Upper lobe of left lung (tissue), 6 donors: ENCODE data around the gene WRNIP1. TPM values are rescaled to one million over a fixed set of nuclear protein-coding genes. Genes with fewer than 3 reads are reported as not detected.

Experiments
- ATAC-seq, 2 donors: fragments of 200-7000 bp; cut with Tn5 transposase; one replicate each; pipeline ENCODE4 v1.9.1; 2022; ENCODE audit warnings: mild to moderate bottlenecking in 2 of 2, moderate library complexity in 2 of 2; ENCODE audit not compliant: low FRiP score in 2 of 2
- DNase-seq, 2 donors: peaks; one replicate each; pipeline ENCODE4 v3.0.0-alpha.2; 2019 to 2020
- H3K27ac ChIP-seq, 4 donors: fragments of 200-600 bp; sonication (generic); one replicate each; pipeline ENCODE4 v1.5.1; 2016 to 2019
- H3K27me3 ChIP-seq, 4 donors: fragments of 200-600 bp; sonication (generic); one replicate each; pipeline ENCODE4 v1.5.1; 2017 to 2019
- H3K36me3 ChIP-seq, 4 donors: fragments of 200-600 bp; sonication (generic); one replicate each; pipeline ENCODE4 v1.5.1; 2016 to 2019
- H3K4me1 ChIP-seq, 4 donors: fragments of 200-600 bp; sonication (generic); one replicate each; pipeline ENCODE4 v1.5.1; 2018 to 2019
- H3K4me3 ChIP-seq, 4 donors: fragments of 200-600 bp; sonication (generic); one replicate each; pipeline ENCODE4 v1.5.1; 2017 to 2019; ENCODE audit warnings: mild to moderate bottlenecking in 2 of 4, moderate library complexity in 1 of 4
- H3K9me3 ChIP-seq, 4 donors: fragments of 200-600 bp; sonication (generic); one replicate each; pipeline ENCODE4 v1.5.1; 2018 to 2019
- EP300 ChIP-seq, 4 donors: sonication (generic); formaldehyde crosslinking; IDR thresholded peaks; one replicate each; pipeline ENCODE4 v1.5.1; 2017; ENCODE audit warnings: antibody characterized with exemption in 4 of 4, control low read depth in 2 of 4
- POLR2A ChIP-seq, 4 donors: fragments of 450-650 bp; IDR thresholded peaks; one replicate each; pipeline ENCODE4 v1.5.1; 2016 to 2017; ENCODE audit warnings: antibody characterized with exemption in 4 of 4, mild to moderate bottlenecking in 2 of 4
- POLR2AphosphoS5 ChIP-seq, 2 donors: sonication (generic); formaldehyde crosslinking; IDR thresholded peaks; one replicate each; pipeline ENCODE4 v1.5.1; 2017; ENCODE audit warnings: antibody characterized with exemption in 2 of 2
- WGBS, 2 donors: methylation state at CpG; one replicate each; pipeline ENCODE4 v1.1.5; 2017 to 2018; 5-methylcytosine and 5-hydroxymethylcytosine counted together
- total RNA-seq, 6 donors: library from RNA; depleted of rRNA in 4 of 6; stranded (reverse); fragments of >200 nt in 4 of 6; gene quantifications; one replicate each; pipeline versions ENCODE4 v1.1.0 to v1.2.1, GENCODE V29; 2016 to 2021
- TF ChIP-seq, protein P1 (sequence below), 6 experiments: fragments of 450-650 bp in 4 of 6; fragments of 200-600 bp in 2 of 6; sonication (generic) in 2 of 6; IDR thresholded peaks; one replicate each; pipeline ENCODE4 v1.5.1; 2016 to 2019; ENCODE audit warnings: antibody characterized with exemption in 6 of 6
- donor health status: DM: no; HTN: no; CAD: no; lungs with moderate emphysema.
- donor health status: DM: no; HTN: yes; CAD: no; lungs with severe emphysema.

The WRNIP1 gene
- total RNA-seq, 6 donors from 2014 or later, result 38.7 to 101 (median 59.2) TPM

DNA sequence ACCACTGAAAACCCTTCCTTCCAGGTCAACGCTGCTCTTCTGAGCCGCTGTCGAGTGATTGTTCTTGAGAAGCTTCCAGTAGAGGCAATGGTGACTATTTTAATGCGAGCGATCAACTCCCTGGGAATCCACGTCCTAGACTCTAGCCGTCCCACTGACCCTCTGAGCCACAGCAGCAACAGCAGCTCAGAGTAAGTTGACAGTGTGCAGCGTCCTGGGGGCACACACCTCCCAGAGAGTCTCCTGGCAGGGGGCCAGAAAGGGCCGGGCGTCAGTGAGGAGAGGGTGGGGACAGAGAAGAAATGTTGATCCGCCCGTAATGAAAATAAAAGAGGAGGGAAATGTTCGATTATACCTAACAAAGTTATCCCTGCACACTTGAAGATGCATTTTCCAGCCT is 5.0 kb downstream of the WRNIP1 start:
- peak overlapping the region in 2 of 4 donors; percentile 9 to 26 for H3K4me3 ChIP-seq

DNA sequence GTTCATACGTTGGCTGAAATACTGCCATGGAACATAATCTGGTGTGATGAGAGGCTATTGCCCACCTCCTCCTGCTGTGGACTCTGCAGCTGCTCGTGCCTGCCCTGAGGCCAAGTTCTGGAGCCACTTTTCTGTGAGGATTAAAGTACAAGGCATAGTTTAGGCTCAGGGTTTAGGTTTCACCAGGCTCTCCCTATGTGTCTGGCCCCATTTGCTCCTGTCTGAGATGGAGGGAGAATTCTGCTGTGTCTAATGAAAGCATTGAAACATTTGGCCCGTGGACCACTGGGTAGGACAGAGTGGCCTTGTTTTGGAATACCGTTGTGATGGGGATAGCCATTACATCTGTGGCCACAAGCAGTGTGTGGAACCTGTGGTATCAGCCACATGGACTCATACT is 5.9 kb downstream of the WRNIP1 start:
- Histone ChIP-seq H3K27ac (no peak overlapping the region), H3K27me3 (no peaks in the 10 kb centered on the region), H3K36me3 (peaks cover 0 to 39% (median 10%) of the 10 kb centered on the region in 4 donors), H3K4me1 (peaks cover 34 to 49% (median 45%) of the 10 kb centered on the region in 4 donors), H3K4me3 (no peak overlapping the region), H3K9me3 (no peaks in the 10 kb centered on the region)
- no peak for DNase-seq
- TF ChIP-seq POLR2AphosphoS5 (IDR thresholded peaks at IDR 0.05) (no peak), EP300 (IDR thresholded peaks at IDR 0.05) (no peak), POLR2A (IDR thresholded peaks at IDR 0.05) (no peak)
- TF ChIP-seq, protein P1, sequence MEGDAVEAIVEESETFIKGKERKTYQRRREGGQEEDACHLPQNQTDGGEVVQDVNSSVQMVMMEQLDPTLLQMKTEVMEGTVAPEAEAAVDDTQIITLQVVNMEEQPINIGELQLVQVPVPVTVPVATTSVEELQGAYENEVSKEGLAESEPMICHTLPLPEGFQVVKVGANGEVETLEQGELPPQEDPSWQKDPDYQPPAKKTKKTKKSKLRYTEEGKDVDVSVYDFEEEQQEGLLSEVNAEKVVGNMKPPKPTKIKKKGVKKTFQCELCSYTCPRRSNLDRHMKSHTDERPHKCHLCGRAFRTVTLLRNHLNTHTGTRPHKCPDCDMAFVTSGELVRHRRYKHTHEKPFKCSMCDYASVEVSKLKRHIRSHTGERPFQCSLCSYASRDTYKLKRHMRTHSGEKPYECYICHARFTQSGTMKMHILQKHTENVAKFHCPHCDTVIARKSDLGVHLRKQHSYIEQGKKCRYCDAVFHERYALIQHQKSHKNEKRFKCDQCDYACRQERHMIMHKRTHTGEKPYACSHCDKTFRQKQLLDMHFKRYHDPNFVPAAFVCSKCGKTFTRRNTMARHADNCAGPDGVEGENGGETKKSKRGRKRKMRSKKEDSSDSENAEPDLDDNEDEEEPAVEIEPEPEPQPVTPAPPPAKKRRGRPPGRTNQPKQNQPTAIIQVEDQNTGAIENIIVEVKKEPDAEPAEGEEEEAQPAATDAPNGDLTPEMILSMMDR (IDR thresholded peaks at IDR 0.05), result no peak
- no peak for ATAC-seq
- WGBS, 2 donors, result 93 to 96% methylated on average over 3 to 4 of the region's 4 CpGs

More for the DNA sequence above, 5.0 kb downstream of the WRNIP1 start:
- DNase-seq, result no peak
- no peaks in the 10 kb centered on the region for H3K27me3 ChIP-seq
- TF ChIP-seq POLR2AphosphoS5 (IDR thresholded peaks at IDR 0.05), result no peak
- no peak for TF ChIP-seq POLR2A (IDR thresholded peaks at IDR 0.05)
- TF ChIP-seq, protein P1 (IDR thresholded peaks at IDR 0.05), result no peak
- TF ChIP-seq EP300 (IDR thresholded peaks at IDR 0.05), result no peak
- H3K4me1 ChIP-seq, result peaks cover 34 to 49% (median 45%) of the 10 kb centered on the region in 4 donors
- WGBS, 2 donors, result 42% methylated on average over 13 of the region's 13 CpGs
- no peak for ATAC-seq
- no peaks in the 10 kb centered on the region for H3K9me3 ChIP-seq
- H3K36me3 ChIP-seq, result peaks cover 0 to 32% (median 9%) of the 10 kb centered on the region in 4 donors
- H3K27ac ChIP-seq, result peak overlapping the region in 3 of 4 donors; percentile 20 to 60 (median 39)

DNA sequence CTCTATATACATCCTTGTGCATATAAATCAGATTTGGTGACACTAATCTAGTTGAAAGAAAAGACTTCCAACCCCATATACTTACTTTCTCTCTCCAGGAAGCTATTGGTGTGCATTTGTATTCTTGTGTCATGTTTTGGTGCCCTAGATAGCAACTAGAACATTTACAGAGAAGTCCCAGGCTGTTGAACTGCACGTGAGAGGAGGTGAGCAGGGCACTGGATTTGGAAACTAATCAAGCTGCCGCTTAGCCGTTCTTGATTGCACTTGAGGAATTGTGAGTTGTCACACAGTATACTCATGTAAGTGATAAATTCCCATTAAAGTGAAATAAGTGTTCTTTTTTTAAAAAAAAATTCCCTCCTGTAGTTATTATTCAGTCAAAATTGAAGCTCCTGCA is 7.6 kb downstream of the WRNIP1 start:
- DNase-seq (no peak), ATAC-seq (no peak)
- WGBS, 2 donors, result 69 to 79% methylated on average over 3 of the region's 3 CpGs

DNA sequence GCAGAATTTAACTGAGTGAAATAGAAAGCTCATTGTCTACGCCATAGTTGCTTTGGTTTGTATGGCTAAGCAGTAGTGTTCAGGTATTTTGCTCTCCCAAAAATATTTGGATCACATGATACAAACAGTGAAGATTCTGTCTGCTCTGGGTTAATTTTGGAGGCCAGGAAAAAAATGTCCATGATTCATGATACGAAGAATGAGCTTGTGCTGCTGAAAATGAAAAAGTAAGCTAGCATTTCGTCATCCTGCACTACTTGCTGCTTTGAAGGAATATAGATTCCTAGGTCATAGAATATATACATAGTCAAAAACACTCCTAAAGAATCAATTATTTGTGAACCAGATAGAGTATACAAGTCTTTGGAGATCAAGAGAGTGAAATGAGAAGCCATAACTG is 8.3 kb downstream of the WRNIP1 start:
- DNase-seq, result no peak
- 63 to 94% methylated on average over 3 of the region's 3 CpGs for WGBS, 2 donors
- H3K27ac ChIP-seq, result no peak overlapping the region
- H3K27me3 ChIP-seq, result no peaks in the 10 kb centered on the region
- H3K4me1 ChIP-seq, result peaks cover 24 to 32% (median 26%) of the 10 kb centered on the region in 4 donors
- no peak overlapping the region for H3K4me3 ChIP-seq
- no peak for ATAC-seq
- peaks cover 0 to 41% (median 10%) of the 10 kb centered on the region in 4 donors for H3K36me3 ChIP-seq
- TF ChIP-seq POLR2AphosphoS5 (IDR thresholded peaks at IDR 0.05) (no peak), POLR2A (IDR thresholded peaks at IDR 0.05) (no peak), EP300 (IDR thresholded peaks at IDR 0.05) (no peak)
- TF ChIP-seq, protein P1 (IDR thresholded peaks at IDR 0.05), result no peak
- no peaks in the 10 kb centered on the region for H3K9me3 ChIP-seq

More for the DNA sequence above, 7.6 kb downstream of the WRNIP1 start:
- Histone ChIP-seq H3K27me3 (no peaks in the 10 kb centered on the region), H3K9me3 (no peaks in the 10 kb centered on the region), H3K27ac (no peak overlapping the region), H3K36me3 (peaks cover 0 to 41% (median 10%) of the 10 kb centered on the region in 4 donors), H3K4me3 (no peak overlapping the region), H3K4me1 (peaks cover 27 to 38% (median 32%) of the 10 kb centered on the region in 4 donors)
- TF ChIP-seq POLR2A (IDR thresholded peaks at IDR 0.05) (no peak), EP300 (IDR thresholded peaks at IDR 0.05) (no peak), POLR2AphosphoS5 (IDR thresholded peaks at IDR 0.05) (no peak)
- TF ChIP-seq, protein P1 (IDR thresholded peaks at IDR 0.05), result no peak

DNA sequence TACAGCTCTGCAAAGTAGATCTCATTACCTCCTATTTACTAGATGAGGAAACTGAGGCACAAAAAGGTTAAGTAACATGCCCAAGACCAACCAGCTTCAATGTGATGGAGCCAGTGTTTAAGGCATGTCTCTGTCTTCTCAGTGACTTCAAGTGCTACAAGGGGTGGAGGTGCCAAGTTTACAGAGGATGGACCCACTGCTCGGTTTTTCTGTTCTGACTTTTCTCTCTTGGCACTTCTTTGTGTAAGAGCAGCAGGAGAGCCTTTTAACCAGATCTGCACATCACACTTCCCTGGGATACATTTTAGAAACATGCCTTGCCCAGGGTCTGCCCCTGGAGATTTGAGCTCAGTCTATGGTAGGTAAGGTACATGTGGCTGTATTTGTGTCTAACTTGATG is 9.8 kb downstream of the WRNIP1 start:
- no peaks in the 10 kb centered on the region for H3K9me3 ChIP-seq
- 65 to 89% methylated on average over 1 of the region's 1 CpG for WGBS, 2 donors
- H3K27me3 ChIP-seq, result no peaks in the 10 kb centered on the region
- H3K27ac ChIP-seq, result no peak overlapping the region
- H3K4me3 ChIP-seq, result no peak overlapping the region
- TF ChIP-seq POLR2A (IDR thresholded peaks at IDR 0.05), result no peak
- TF ChIP-seq, protein P1 (IDR thresholded peaks at IDR 0.05), result no peak
- TF ChIP-seq EP300 (IDR thresholded peaks at IDR 0.05), result no peak
- no peak for TF ChIP-seq POLR2AphosphoS5 (IDR thresholded peaks at IDR 0.05)
- peaks cover 2 to 52% (median 21%) of the 10 kb centered on the region in 4 donors for H3K36me3 ChIP-seq
- no peak for DNase-seq
- peaks cover 11 to 20% (median 12%) of the 10 kb centered on the region in 4 donors for H3K4me1 ChIP-seq
- no peak for ATAC-seq
